ENCODE measurements around the gene LETM1.

DNA sequence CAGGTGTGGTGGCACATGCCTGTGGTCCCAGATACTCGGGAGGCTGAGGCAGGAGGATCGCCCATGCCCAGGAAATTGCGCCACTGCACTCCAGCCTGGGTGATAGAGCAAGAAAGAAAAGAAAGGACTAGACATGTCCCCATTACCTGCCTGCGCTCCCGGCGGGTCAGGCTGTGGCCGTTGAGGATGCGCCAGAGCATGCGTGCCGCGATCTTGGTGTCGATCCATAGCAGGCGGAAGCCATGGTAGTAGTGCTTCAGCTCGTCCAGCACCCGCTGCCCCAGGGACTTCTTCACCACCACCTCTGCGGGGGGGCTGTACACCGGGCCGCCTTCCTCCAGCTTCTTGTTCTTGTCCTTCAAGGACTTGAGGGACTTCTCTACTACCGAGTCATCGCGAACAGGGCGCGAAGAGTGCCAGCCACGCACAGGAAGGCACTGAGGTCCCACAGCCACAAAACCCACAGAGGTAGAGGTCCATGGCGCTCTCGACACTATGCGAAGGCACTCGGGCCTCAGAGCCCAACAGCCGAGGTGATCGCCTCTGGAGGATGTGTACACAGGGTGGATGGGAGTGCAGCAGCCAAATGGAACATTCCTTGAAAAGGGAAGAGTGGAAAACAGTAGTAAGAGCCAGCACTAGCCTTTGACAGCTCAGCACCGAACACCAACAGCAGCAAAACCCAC, 14.6 kb downstream of the LETM1 start:
- no peak for TF ChIP-seq TAF1 (IDR thresholded peaks at IDR 0.05; ENCODE audit: low read depth, low read length)
- TF ChIP-seq POLR2A (IDR thresholded peaks at IDR 0.05; ENCODE audit: low read depth, low read length) = no peak
- no peak for TF ChIP-seq POLR2AphosphoS5 (IDR thresholded peaks at IDR 0.05; ENCODE audit: low read depth, low read length)
- no peak for TF ChIP-seq SPI1 (IDR thresholded peaks at IDR 0.05; ENCODE audit: low read depth, low read length)
